Upper lobe of left lung (tissue), 4 donors: ENCODE data around the gene CHSY1.

ENCODE experiments used
- EP300 ChIP-seq, 4 donors: sonication (generic); formaldehyde crosslinking; IDR thresholded peaks; one replicate each; pipeline ENCODE4 v1.5.1; 2017; ENCODE audit warnings: antibody characterized with exemption in 4 of 4, control low read depth in 2 of 4
- POLR2A ChIP-seq, 4 donors: fragments of 450-650 bp; IDR thresholded peaks; one replicate each; pipeline ENCODE4 v1.5.1; 2016 to 2017; ENCODE audit warnings: antibody characterized with exemption in 4 of 4, mild to moderate bottlenecking in 2 of 4
- POLR2AphosphoS5 ChIP-seq, 2 donors: sonication (generic); formaldehyde crosslinking; IDR thresholded peaks; one replicate each; pipeline ENCODE4 v1.5.1; 2017; ENCODE audit warnings: antibody characterized with exemption in 2 of 2
- TF ChIP-seq, protein P1 (sequence below), 6 experiments: fragments of 450-650 bp in 4 of 6; fragments of 200-600 bp in 2 of 6; sonication (generic) in 2 of 6; IDR thresholded peaks; one replicate each; pipeline ENCODE4 v1.5.1; 2016 to 2019; ENCODE audit warnings: antibody characterized with exemption in 6 of 6

DNA sequence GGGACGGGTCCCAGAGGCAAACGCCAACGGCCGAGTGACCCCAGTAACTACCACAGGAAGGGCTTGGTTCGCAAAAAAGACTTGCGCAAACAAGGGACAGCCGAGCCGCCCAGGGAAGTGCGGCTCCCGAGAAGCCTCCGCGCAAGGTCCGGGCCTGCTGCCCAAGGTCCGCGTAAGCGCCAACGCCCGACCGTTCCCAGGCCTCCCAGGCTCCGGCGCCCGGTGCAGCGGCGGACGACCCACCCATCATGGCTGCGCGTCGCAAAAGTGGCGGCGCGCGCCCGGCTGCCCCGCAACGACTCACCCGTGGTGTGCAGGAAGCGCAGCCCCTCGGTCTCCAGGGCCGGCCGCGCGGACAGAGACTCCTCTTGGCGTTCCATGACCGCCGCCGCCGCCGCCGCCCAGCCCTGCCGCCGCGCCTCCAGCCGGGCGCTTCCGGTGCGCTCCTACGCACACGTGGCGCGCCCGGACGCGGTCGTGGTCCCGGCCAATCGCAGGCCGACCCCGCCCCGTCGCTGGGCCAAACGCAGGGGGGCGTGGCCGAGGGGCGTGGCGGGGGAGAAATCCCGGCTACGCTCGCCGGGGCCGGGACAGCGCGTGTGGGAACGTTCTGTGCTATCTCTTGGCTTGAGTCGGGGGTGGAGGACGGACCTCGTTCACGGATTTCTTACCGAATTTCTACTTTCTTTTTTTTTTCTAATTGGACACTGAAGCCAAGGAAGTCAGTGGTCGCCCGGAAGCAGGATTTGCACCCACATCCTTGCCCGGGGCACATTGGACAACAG, 25.4 kb upstream of the CHSY1 start, which contains the start of gene SELENOS:
- TF ChIP-seq, protein P1, sequence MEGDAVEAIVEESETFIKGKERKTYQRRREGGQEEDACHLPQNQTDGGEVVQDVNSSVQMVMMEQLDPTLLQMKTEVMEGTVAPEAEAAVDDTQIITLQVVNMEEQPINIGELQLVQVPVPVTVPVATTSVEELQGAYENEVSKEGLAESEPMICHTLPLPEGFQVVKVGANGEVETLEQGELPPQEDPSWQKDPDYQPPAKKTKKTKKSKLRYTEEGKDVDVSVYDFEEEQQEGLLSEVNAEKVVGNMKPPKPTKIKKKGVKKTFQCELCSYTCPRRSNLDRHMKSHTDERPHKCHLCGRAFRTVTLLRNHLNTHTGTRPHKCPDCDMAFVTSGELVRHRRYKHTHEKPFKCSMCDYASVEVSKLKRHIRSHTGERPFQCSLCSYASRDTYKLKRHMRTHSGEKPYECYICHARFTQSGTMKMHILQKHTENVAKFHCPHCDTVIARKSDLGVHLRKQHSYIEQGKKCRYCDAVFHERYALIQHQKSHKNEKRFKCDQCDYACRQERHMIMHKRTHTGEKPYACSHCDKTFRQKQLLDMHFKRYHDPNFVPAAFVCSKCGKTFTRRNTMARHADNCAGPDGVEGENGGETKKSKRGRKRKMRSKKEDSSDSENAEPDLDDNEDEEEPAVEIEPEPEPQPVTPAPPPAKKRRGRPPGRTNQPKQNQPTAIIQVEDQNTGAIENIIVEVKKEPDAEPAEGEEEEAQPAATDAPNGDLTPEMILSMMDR (IDR thresholded peaks at IDR 0.05): peak in 3 of 6 experiments; percentile 17 to 26 (median 24)
- TF ChIP-seq POLR2A (IDR thresholded peaks at IDR 0.05) (peak in 3 of 4 donors; percentile 84 to 98 (median 91)), POLR2AphosphoS5 (IDR thresholded peaks at IDR 0.05) (peak; percentile 79 to 88), EP300 (IDR thresholded peaks at IDR 0.05) (peak in 2 of 4 donors; percentile 47 to 51)
